ENCODE results near the gene CEMP1. TPM values are rescaled to one million over a fixed set of nuclear protein-coding genes. Genes with fewer than 3 reads are reported as not detected.

The CEMP1 gene
- total RNA-seq, 1 experiment from 2014 or later, result not detected

DNA sequence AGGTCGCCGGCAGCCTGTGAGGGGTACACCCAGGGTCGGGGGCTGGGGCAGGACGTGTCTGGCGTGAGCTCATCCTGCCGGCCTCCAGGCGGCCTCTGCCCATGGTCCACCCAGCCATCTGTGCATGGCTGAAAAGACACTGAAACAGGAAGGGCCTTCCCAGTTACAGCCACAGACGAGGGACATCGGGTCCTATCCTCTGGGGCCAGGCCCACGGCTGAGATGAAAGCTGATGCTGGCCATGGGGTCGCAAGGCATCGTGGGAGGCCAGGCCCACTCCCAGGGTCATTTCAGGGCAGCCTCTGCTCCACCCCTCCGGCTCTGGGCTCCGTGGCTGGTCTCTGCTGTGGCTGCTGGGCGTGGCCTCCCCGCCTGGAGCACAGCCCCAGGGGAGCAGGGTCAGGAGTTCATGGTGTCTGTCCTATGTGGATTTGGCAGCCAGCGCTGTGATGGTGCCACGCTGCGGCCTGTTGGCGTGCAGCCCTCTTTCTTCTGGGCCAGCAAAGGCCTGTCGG is 34.0 kb downstream of the CEMP1 start:
- TF ChIP-seq POLR2AphosphoS5 (IDR thresholded peaks at IDR 0.05; ENCODE audit: low read depth, low read length), result no peak
- no peak for TF ChIP-seq TCF7L2 (IDR thresholded peaks at IDR 0.05; ENCODE audit: low read depth, low read length)
- TF ChIP-seq, protein P1, sequence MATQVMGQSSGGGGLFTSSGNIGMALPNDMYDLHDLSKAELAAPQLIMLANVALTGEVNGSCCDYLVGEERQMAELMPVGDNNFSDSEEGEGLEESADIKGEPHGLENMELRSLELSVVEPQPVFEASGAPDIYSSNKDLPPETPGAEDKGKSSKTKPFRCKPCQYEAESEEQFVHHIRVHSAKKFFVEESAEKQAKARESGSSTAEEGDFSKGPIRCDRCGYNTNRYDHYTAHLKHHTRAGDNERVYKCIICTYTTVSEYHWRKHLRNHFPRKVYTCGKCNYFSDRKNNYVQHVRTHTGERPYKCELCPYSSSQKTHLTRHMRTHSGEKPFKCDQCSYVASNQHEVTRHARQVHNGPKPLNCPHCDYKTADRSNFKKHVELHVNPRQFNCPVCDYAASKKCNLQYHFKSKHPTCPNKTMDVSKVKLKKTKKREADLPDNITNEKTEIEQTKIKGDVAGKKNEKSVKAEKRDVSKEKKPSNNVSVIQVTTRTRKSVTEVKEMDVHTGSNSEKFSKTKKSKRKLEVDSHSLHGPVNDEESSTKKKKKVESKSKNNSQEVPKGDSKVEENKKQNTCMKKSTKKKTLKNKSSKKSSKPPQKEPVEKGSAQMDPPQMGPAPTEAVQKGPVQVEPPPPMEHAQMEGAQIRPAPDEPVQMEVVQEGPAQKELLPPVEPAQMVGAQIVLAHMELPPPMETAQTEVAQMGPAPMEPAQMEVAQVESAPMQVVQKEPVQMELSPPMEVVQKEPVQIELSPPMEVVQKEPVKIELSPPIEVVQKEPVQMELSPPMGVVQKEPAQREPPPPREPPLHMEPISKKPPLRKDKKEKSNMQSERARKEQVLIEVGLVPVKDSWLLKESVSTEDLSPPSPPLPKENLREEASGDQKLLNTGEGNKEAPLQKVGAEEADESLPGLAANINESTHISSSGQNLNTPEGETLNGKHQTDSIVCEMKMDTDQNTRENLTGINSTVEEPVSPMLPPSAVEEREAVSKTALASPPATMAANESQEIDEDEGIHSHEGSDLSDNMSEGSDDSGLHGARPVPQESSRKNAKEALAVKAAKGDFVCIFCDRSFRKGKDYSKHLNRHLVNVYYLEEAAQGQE (IDR thresholded peaks at IDR 0.05; ENCODE audit: insufficient read depth in 1 of 2, low read depth in 2 of 2, low read length in 1 of 2), result no peak
- TF ChIP-seq, protein P2, sequence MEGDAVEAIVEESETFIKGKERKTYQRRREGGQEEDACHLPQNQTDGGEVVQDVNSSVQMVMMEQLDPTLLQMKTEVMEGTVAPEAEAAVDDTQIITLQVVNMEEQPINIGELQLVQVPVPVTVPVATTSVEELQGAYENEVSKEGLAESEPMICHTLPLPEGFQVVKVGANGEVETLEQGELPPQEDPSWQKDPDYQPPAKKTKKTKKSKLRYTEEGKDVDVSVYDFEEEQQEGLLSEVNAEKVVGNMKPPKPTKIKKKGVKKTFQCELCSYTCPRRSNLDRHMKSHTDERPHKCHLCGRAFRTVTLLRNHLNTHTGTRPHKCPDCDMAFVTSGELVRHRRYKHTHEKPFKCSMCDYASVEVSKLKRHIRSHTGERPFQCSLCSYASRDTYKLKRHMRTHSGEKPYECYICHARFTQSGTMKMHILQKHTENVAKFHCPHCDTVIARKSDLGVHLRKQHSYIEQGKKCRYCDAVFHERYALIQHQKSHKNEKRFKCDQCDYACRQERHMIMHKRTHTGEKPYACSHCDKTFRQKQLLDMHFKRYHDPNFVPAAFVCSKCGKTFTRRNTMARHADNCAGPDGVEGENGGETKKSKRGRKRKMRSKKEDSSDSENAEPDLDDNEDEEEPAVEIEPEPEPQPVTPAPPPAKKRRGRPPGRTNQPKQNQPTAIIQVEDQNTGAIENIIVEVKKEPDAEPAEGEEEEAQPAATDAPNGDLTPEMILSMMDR (IDR thresholded peaks at IDR 0.05), result no peak
- no peak for TF ChIP-seq SIN3A (IDR thresholded peaks at IDR 0.05; ENCODE audit: borderline replicate concordance, insufficient read depth, low read depth, low read length)
- no peaks in the 10 kb centered on the region for H3K36me3 ChIP-seq (ENCODE audit: control insufficient read depth, insufficient read depth, low read length)
- DNase-seq (ENCODE audit: low read depth, low spot score) (no peak), ATAC-seq (no peak)
- no peaks in the 10 kb centered on the region for H3K9me3 ChIP-seq (ENCODE audit: control insufficient read depth, insufficient read depth, low read depth, low read length)
- intact Hi-C loops (cut with micrococcal nuclease; ENCODE audit: unreplicated experiment), result no loop called here
- CTCF ChIA-PET, result no interaction called here
- H3K4me3 ChIP-seq (ENCODE audit: low read depth in 2 of 2, low read length in 2 of 2), result no peak overlapping the region
- in situ Hi-C loops (cut with HindIII; ENCODE audit: low pct_unique_long_range_greater_than_20kb, low sequenced_read_pairs), result no loop called here
- BruUV-seq (replicated peaks), result no TSS peak
- peaks cover 14% of the 10 kb centered on the region for H3K4me1 ChIP-seq (ENCODE audit: control insufficient read depth, insufficient read depth, low read length)
- no peaks in the 10 kb centered on the region for H3K27me3 ChIP-seq (ENCODE audit: control insufficient read depth, insufficient read depth, low read length)
- POLR2A ChIA-PET, result no interaction called here
- no peak overlapping the region for H3K27ac ChIP-seq (ENCODE audit: low read length)

DNA sequence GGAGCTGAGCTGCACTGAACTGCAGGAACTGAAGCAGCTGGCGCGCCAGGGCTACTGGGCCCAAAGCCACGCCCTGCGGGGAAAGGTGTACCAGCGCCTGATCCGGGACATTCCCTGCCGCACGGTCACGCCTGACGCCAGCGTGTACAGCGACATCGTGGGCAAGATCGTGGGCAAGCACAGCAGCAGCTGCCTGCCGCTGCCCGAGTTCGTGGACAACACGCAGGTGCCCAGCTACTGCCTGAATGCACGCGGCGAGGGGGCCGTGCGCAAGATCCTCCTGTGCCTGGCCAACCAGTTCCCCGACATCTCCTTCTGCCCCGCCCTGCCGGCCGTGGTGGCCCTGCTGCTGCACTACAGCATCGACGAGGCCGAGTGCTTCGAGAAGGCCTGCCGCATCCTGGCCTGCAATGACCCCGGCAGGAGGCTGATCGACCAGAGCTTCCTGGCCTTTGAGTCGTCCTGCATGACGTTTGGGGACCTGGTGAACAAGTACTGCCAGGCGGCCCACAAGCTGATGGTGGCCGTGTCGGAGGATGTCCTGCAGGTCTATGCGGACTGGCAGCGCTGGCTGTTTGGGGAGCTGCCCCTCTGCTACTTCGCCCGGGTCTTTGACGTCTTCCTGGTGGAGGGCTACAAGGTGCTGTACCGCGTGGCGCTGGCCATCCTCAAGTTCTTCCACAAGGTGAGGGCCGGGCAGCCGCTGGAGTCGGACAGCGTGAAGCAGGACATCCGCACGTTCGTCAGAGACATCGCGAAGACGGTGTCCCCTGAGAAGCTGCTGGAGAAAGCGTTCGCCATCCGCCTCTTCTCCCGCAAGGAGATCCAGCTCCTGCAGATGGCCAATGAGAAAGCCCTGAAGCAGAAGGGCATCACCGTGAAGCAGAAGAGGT is 34.7 kb downstream of the CEMP1 start:
- no peak for DNase-seq (ENCODE audit: low read depth, low spot score)
- POLR2A ChIA-PET, result no interaction called here

More for the DNA sequence above, 34.7 kb downstream of the CEMP1 start:
- BruUV-seq (replicated peaks), result no TSS peak
- Histone ChIP-seq H3K4me1 (ENCODE audit: control insufficient read depth, insufficient read depth, low read length) (peaks cover 7% of the 10 kb centered on the region), H3K27ac (ENCODE audit: low read length) (no peak overlapping the region), H3K36me3 (ENCODE audit: control insufficient read depth, insufficient read depth, low read length) (no peaks in the 10 kb centered on the region), H3K27me3 (ENCODE audit: control insufficient read depth, insufficient read depth, low read length) (no peaks in the 10 kb centered on the region), H3K9me3 (ENCODE audit: control insufficient read depth, insufficient read depth, low read depth, low read length) (no peaks in the 10 kb centered on the region), H3K4me3 (ENCODE audit: low read depth in 2 of 2, low read length in 2 of 2) (no peak overlapping the region)
- intact Hi-C loops (cut with micrococcal nuclease; ENCODE audit: unreplicated experiment) (no loop called here), in situ Hi-C loops (cut with HindIII; ENCODE audit: low pct_unique_long_range_greater_than_20kb, low sequenced_read_pairs) (no loop called here)
- CTCF ChIA-PET, result no interaction called here
- no peak for ATAC-seq
- TF ChIP-seq SIN3A (IDR thresholded peaks at IDR 0.05; ENCODE audit: borderline replicate concordance, insufficient read depth, low read depth, low read length) (no peak), TCF7L2 (IDR thresholded peaks at IDR 0.05; ENCODE audit: low read depth, low read length) (no peak), POLR2AphosphoS5 (IDR thresholded peaks at IDR 0.05; ENCODE audit: low read depth, low read length) (no peak)
- TF ChIP-seq, protein P2 (IDR thresholded peaks at IDR 0.05), result no peak
- TF ChIP-seq, protein P1 (IDR thresholded peaks at IDR 0.05; ENCODE audit: insufficient read depth in 1 of 2, low read depth in 2 of 2, low read length in 1 of 2), result no peak

Measured in Panc1 (cell line).